ENCODE results near the gene SLC35F6. TPM values are rescaled to one million over a fixed set of nuclear protein-coding genes. Genes with fewer than 3 reads are reported as not detected.

Gene SLC35F6
- total and polyA plus RNA-seq, 2 donors (not counting 3 experiments of a cell fraction or from before 2014, with no cell fraction given): 34.6 to 39.8 TPM

DNA sequence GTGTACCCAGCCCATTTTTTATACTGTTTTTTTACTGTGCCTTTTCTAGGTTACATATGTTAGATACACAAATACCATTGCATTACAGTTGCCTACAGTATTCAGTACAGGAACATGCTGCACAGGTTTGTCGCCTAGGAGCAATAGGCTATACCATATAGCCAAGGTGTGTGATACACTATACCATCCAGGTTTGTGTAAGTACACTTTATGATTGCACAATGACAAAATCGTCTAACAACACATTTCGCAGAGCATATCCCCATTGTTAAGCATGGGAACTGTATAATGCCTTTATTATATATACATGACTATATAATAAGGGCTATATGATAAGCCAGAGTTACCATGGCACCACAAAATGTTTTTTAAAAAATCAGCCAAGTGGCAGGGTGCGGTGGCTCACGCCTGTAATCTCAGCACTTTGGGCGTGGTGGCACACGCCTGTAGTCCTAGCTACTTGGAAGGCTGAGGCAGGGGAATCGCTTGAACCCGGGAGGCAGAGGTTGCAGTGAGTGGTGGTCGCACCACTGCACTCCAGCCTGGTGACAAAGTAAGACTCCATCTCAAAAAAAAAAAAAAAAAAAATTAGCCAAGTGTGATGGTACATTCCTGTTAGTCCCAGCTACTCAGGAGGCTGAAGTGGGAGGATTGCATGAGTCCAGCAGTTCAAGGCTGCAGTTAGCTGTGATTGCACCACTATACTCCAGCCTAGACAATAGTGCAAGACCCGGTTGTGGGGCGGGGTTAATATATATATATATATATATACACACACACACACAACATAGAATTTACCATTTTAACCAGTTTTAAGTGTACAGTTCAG is 19.0 kb downstream of the SLC35F6 start:
- Histone ChIP-seq H3K4me3 (replicated peaks in 1 of 3; ENCODE audit: insufficient read depth in 1 of 3, low read depth in 1 of 3, low read length in 3 of 3) (no peak overlapping the region), H3K79me2 (ENCODE audit: control insufficient read depth, insufficient read depth, low read length) (peaks cover 19% of the 10 kb centered on the region), H3K4me1 (ENCODE audit: control insufficient read depth, extremely low read depth, insufficient read depth, low read length) (peaks cover 13% of the 10 kb centered on the region), H3K9ac (replicated peaks; ENCODE audit: extremely low read depth, insufficient read depth, low read length) (no peak overlapping the region), H3K4me2 (ENCODE audit: insufficient read depth, low read length) (no peak overlapping the region), H2AFZ (ENCODE audit: low read depth, low read length) (no peak overlapping the region), H3K36me3 (ENCODE audit: control insufficient read depth in 2 of 2, extremely low read depth in 1 of 2, insufficient read depth in 2 of 2, low read length in 2 of 2) (peaks cover 3 to 7% of the 10 kb centered on the region in 2 experiments), H3K27ac (ENCODE audit: insufficient read depth, low read depth, low read length) (no peak overlapping the region), H3K9me1 (replicated peaks; ENCODE audit: control insufficient read depth, extremely low read depth, insufficient read depth, low read length) (no peaks in the 10 kb centered on the region), H3K27me3 (ENCODE audit: control insufficient read depth in 2 of 2, insufficient read depth in 2 of 2, low read length in 2 of 2) (no peaks in the 10 kb centered on the region), H4K20me1 (replicated peaks; ENCODE audit: control insufficient read depth, extremely low read depth, insufficient read depth, low read length) (no peaks in the 10 kb centered on the region), H3K9me3 (replicated peaks; ENCODE audit: control insufficient read depth, insufficient read depth, low read length) (no peaks in the 10 kb centered on the region)
- intact Hi-C loops (cut with micrococcal nuclease) (no loop called here), dilution Hi-C loops (cut with MboI; ENCODE audit: extremely low pct_ligation_motif_present, low sequenced_read_pairs) (no loop called here)
- TF ChIP-seq MYC (IDR thresholded peaks at IDR 0.05; ENCODE audit: low read depth, low read length): no peak
- TF ChIP-seq, protein P1, sequence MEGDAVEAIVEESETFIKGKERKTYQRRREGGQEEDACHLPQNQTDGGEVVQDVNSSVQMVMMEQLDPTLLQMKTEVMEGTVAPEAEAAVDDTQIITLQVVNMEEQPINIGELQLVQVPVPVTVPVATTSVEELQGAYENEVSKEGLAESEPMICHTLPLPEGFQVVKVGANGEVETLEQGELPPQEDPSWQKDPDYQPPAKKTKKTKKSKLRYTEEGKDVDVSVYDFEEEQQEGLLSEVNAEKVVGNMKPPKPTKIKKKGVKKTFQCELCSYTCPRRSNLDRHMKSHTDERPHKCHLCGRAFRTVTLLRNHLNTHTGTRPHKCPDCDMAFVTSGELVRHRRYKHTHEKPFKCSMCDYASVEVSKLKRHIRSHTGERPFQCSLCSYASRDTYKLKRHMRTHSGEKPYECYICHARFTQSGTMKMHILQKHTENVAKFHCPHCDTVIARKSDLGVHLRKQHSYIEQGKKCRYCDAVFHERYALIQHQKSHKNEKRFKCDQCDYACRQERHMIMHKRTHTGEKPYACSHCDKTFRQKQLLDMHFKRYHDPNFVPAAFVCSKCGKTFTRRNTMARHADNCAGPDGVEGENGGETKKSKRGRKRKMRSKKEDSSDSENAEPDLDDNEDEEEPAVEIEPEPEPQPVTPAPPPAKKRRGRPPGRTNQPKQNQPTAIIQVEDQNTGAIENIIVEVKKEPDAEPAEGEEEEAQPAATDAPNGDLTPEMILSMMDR (IDR thresholded peaks at IDR 0.05; ENCODE audit: extremely low read depth in 1 of 2, insufficient read depth in 1 of 2, low read depth in 1 of 2, low read length in 2 of 2): no peak
- TF ChIP-seq JUN (IDR thresholded peaks at IDR 0.05; ENCODE audit: borderline replicate concordance, insufficient read depth, insufficient read length, low read depth): no peak
- ChIA-PET CTCF (no interaction called here), POLR2A (no interaction called here)
- FAIRE-seq (no peak), DNase-seq (ENCODE audit: low read depth, low spot score) (no peak)
- BruUV-seq (replicated peaks): no TSS peak

DNA sequence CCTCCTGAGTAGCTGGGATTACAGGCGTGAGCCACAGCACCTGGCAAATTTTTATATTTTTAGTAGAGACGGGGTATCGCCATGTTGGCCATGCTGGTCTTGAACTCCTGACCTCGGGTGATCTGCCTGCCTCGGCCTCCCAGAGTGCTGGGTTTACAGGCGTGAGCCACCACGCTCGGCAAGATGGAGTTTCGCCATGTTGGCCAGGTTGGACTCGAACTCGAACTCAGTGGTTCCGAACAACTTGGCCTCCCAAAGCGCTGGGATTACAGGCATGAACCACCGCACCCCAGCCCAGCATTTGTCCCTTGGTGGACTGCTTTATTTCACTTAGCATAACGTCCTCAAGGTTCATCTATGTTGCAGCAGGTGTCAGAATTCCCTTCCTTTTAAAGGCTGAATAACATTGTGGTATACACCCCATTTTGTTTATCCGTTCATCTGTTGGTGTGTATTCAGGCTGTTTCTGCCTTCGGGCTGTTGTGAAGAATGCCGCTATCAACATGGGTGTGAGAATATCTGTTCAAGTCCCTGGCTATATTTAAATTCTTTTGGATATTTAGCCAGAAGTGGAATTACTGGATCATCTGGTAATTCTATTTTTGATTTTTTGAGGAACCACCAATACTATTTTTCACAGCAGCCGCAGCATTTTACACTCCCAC is 20.6 kb downstream of the SLC35F6 start:
- Histone ChIP-seq H3K36me3 (ENCODE audit: control insufficient read depth in 2 of 2, extremely low read depth in 1 of 2, insufficient read depth in 2 of 2, low read length in 2 of 2) (peaks cover 2 to 10% of the 10 kb centered on the region in 2 experiments), H3K4me1 (ENCODE audit: control insufficient read depth, extremely low read depth, insufficient read depth, low read length) (peaks cover 13% of the 10 kb centered on the region), H3K4me3 (replicated peaks in 1 of 3; ENCODE audit: insufficient read depth in 1 of 3, low read depth in 1 of 3, low read length in 3 of 3) (no peak overlapping the region), H4K20me1 (replicated peaks; ENCODE audit: control insufficient read depth, extremely low read depth, insufficient read depth, low read length) (no peaks in the 10 kb centered on the region), H3K27ac (ENCODE audit: insufficient read depth, low read depth, low read length) (no peak overlapping the region), H3K9ac (replicated peaks; ENCODE audit: extremely low read depth, insufficient read depth, low read length) (no peak overlapping the region), H2AFZ (ENCODE audit: low read depth, low read length) (no peak overlapping the region), H3K9me1 (replicated peaks; ENCODE audit: control insufficient read depth, extremely low read depth, insufficient read depth, low read length) (no peaks in the 10 kb centered on the region), H3K79me2 (ENCODE audit: control insufficient read depth, insufficient read depth, low read length) (peaks cover 35% of the 10 kb centered on the region), H3K4me2 (ENCODE audit: insufficient read depth, low read length) (peak overlapping the region; percentile 97), H3K9me3 (replicated peaks; ENCODE audit: control insufficient read depth, insufficient read depth, low read length) (no peaks in the 10 kb centered on the region), H3K27me3 (ENCODE audit: control insufficient read depth in 2 of 2, insufficient read depth in 2 of 2, low read length in 2 of 2) (no peaks in the 10 kb centered on the region)
- FAIRE-seq: no peak
- ChIA-PET CTCF (no interaction called here), POLR2A (no interaction called here)
- no TSS peak for BruUV-seq (replicated peaks)
- dilution Hi-C loops (cut with MboI; ENCODE audit: extremely low pct_ligation_motif_present, low sequenced_read_pairs) (no loop called here), intact Hi-C loops (cut with micrococcal nuclease) (loop anchor here (1.0 kb wide), 2 partner anchors 20 to 26 kb away; partner anchors contain the start of gene SLC35F6)
- TF ChIP-seq GATA2 (IDR thresholded peaks at IDR 0.05; ENCODE audit: insufficient read depth, insufficient read length, low read depth, low read length): no peak
- TF ChIP-seq, protein P2, sequence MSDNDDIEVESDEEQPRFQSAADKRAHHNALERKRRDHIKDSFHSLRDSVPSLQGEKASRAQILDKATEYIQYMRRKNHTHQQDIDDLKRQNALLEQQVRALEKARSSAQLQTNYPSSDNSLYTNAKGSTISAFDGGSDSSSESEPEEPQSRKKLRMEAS (IDR thresholded peaks at IDR 0.05; ENCODE audit: insufficient read depth, insufficient read length): no peak
- no peak for DNase-seq (ENCODE audit: low read depth, low spot score)

Measured in endothelial cell of umbilical vein (primary cell).